H9 (cell line): ENCODE data around the gene SORCS2. TPM values are rescaled to one million over a fixed set of nuclear protein-coding genes. Genes with fewer than 3 reads are reported as not detected.

Source experiments
- DNase-seq: peaks from one replicate; pipeline ENCODE4 v3.0.0-alpha.2; 2017
- H2AFZ ChIP-seq: one replicate; pipeline ENCODE4 v1.6.1; 2013; ENCODE audit warnings: mild to moderate bottlenecking, low read length, control low read depth, moderate library complexity
- H2AK5ac ChIP-seq: 2 replicates; pipeline ENCODE4 v1.6.1; 2013; ENCODE audit warnings: low read length, control low read depth, mixed read lengths; ENCODE audit not compliant: insufficient read length
- H2BK120ac ChIP-seq: one replicate; pipeline ENCODE4 v1.6.1; 2013; ENCODE audit warnings: low read depth, mild to moderate bottlenecking, low read length, control low read depth, inconsistent platforms; ENCODE audit not compliant: poor library complexity, severe bottlenecking
- H2BK12ac ChIP-seq: 2 replicates; pipeline ENCODE4 v1.6.1; 2013; ENCODE audit warnings: low read length, control low read depth, mixed read lengths, low read depth; ENCODE audit not compliant: insufficient read length
- H2BK15ac ChIP-seq: 2 replicates; pipeline ENCODE4 v1.6.1; 2013; ENCODE audit warnings: low read depth, low read length, control low read depth
- H2BK20ac ChIP-seq: one replicate; pipeline ENCODE4 v1.6.1; 2013; ENCODE audit warnings: low read depth, mild to moderate bottlenecking, low read length, control low read depth, inconsistent platforms; ENCODE audit not compliant: poor library complexity, severe bottlenecking
- H2BK5ac ChIP-seq: 2 replicates; pipeline ENCODE4 v1.6.1; 2013; ENCODE audit warnings: low read length, control low read depth, mixed read lengths; ENCODE audit not compliant: insufficient read length
- H3K14ac ChIP-seq: 2 replicates; pipeline ENCODE4 v1.6.1; 2013; ENCODE audit warnings: low read length, control low read depth; ENCODE audit not compliant: insufficient read depth
- H3K18ac ChIP-seq: 2 replicates; pipeline ENCODE4 v1.6.1; 2013; ENCODE audit warnings: low read depth, mild to moderate bottlenecking, mixed read lengths, low read length, control low read depth; ENCODE audit not compliant: insufficient read length
- H3K23ac ChIP-seq: 2 replicates; pipeline ENCODE4 v1.6.1; 2013; ENCODE audit warnings: low read length, control low read depth, mixed read lengths, low read depth; ENCODE audit not compliant: insufficient read length
- H3K23me2 ChIP-seq: 2 replicates; pipeline ENCODE4 v1.6.1; 2013; ENCODE audit warnings: low read depth, mild to moderate bottlenecking, mixed read lengths, low read length, control low read depth; ENCODE audit not compliant: insufficient read length, poor library complexity, severe bottlenecking
- H3K27ac ChIP-seq: 2 replicates; pipeline ENCODE4 v1.5.1; 2013; ENCODE audit warnings: low read length, control low read depth, mixed read lengths, low read depth; ENCODE audit not compliant: insufficient read length
- H3K27me3 ChIP-seq: 2 replicates; pipeline ENCODE4 v1.6.1; 2013; ENCODE audit warnings: low read length, control low read depth, inconsistent platforms; ENCODE audit not compliant: insufficient read depth
- H3K4ac ChIP-seq: 2 replicates; pipeline ENCODE4 v1.6.1; 2013; ENCODE audit warnings: low read depth, mild to moderate bottlenecking, control low read depth, inconsistent platforms, low read length, moderate library complexity
- H3K4me1 ChIP-seq: 2 replicates; pipeline ENCODE4 v1.6.1; 2013; ENCODE audit warnings: low read length, control low read depth, inconsistent platforms; ENCODE audit not compliant: insufficient read depth
- H3K4me2 ChIP-seq: 2 replicates; pipeline ENCODE4 v1.6.1; 2013; ENCODE audit warnings: low read length, control low read depth, mixed read lengths; ENCODE audit not compliant: insufficient read length, insufficient read depth
- H3K56ac ChIP-seq: 2 replicates; pipeline ENCODE4 v1.6.1; 2013; ENCODE audit warnings: low read depth, mild to moderate bottlenecking, mixed read lengths, low read length, control low read depth; ENCODE audit not compliant: insufficient read length
- H3K79me1 ChIP-seq: 2 replicates; pipeline ENCODE4 v1.6.1; 2013; ENCODE audit warnings: low read depth, mild to moderate bottlenecking, moderate library complexity, low read length, control low read depth, inconsistent platforms; ENCODE audit not compliant: insufficient read depth, poor library complexity, severe bottlenecking
- H3K79me2 ChIP-seq: 2 replicates; pipeline ENCODE4 v1.6.1; 2013; ENCODE audit warnings: low read length, control low read depth, inconsistent platforms; ENCODE audit not compliant: insufficient read depth
- H3K9ac ChIP-seq: 2 replicates; pipeline ENCODE4 v1.6.1; 2013; ENCODE audit warnings: low read length, control low read depth, mixed read lengths; ENCODE audit not compliant: insufficient read length; ENCODE audit errors: extremely low read depth
- H3K9me3 ChIP-seq: one replicate; pipeline ENCODE4 v1.6.1; 2013; ENCODE audit warnings: low read depth, low read length, inconsistent platforms; ENCODE audit not compliant: control insufficient read depth
- H3T11ph ChIP-seq: one replicate; pipeline ENCODE4 v1.6.1; 2013; ENCODE audit warnings: mild to moderate bottlenecking, low read length, control low read depth, inconsistent platforms
- H4K20me1 ChIP-seq: one replicate; pipeline ENCODE4 v1.6.1; 2013; ENCODE audit not compliant: control insufficient read depth, insufficient read length, insufficient read depth
- H4K5ac ChIP-seq: 2 replicates; pipeline ENCODE4 v1.6.1; 2013; ENCODE audit warnings: low read depth, mild to moderate bottlenecking, mixed read lengths, low read length, control low read depth; ENCODE audit not compliant: insufficient read length
- H4K8ac ChIP-seq: replicated peaks from 2 replicates; pipeline ENCODE4 v1.6.1; 2013; ENCODE audit warnings: low read length, control low read depth, mixed read lengths, low read depth; ENCODE audit not compliant: insufficient read length
- H4K91ac ChIP-seq: 2 replicates; pipeline ENCODE4 v1.6.1; 2013; ENCODE audit warnings: low read depth, mild to moderate bottlenecking, moderate library complexity, mixed read lengths, low read length, control low read depth; ENCODE audit not compliant: insufficient read length
- H3K27ac Mint-ChIP-seq, 3 experiments: 2 replicates in 2 of 3; 3 replicates in 1 of 3; pipeline ENCODE4 v1.8.0; 2020 to 2021; ENCODE audit warnings: mixed read lengths in 3 of 3, mild to moderate bottlenecking in 1 of 3, moderate library complexity in 1 of 3
- H3K27me3 Mint-ChIP-seq: 2 replicates; pipeline ENCODE4 v1.8.0; 2021; ENCODE audit warnings: low read depth, mild to moderate bottlenecking, moderate library complexity, mixed read lengths
- H3K36me3 Mint-ChIP-seq, 3 experiments: 2 replicates in 2 of 3; 3 replicates in 1 of 3; pipeline ENCODE4 v1.8.0; 2020 to 2021; ENCODE audit warnings: low read depth in 3 of 3, mixed read lengths in 3 of 3; ENCODE audit not compliant: insufficient read depth in 1 of 3
- H3K4me1 Mint-ChIP-seq, 2 experiments: 2 replicates each; pipeline ENCODE4 v1.8.0; 2020; ENCODE audit warnings: mixed read lengths in 2 of 2
- H3K4me3 Mint-ChIP-seq, 2 experiments: 2 replicates in 1 of 2; 3 replicates in 1 of 2; pipeline ENCODE4 v1.8.0; 2020 to 2021; ENCODE audit warnings: mild to moderate bottlenecking in 2 of 2, mixed read lengths in 2 of 2, moderate library complexity in 1 of 2
- H3K9me3 Mint-ChIP-seq, 2 experiments: 2 replicates in 1 of 2; 3 replicates in 1 of 2; pipeline ENCODE4 v1.8.0; 2020; ENCODE audit warnings: mild to moderate bottlenecking in 2 of 2, mixed read lengths in 2 of 2, moderate library complexity in 1 of 2
- WGBS: extraction: QIAGEN DNeasy Blood & Tissue Kit; methylation state at CpG from one replicate; pipeline ENCODE4 v1.1.7; 2013; ENCODE audit warnings: missing lambda C conversion rate, low lambda C conversion rate, mixed read lengths; ENCODE audit not compliant: insufficient read length; ENCODE audit errors: extremely low coverage; 5-methylcytosine and 5-hydroxymethylcytosine counted together
- total RNA-seq: library from RNA; stranded (reverse); gene quantifications from 2 replicates; pipeline ENCODE4 v1.2.1, GENCODE V29; 2021
- TF ChIP-seq, protein P1 (sequence below): fragments of 200-600 bp; sonication (generic); conservative IDR thresholded peaks from 3 replicates; pipeline ENCODE4 v1.8.0; 2021; ENCODE audit warnings: antibody characterized with exemption, mild to moderate bottlenecking

Gene SORCS2
- total RNA-seq, 1 experiment from 2014 or later: 0.57 TPM

- Histone ChIP-seq H3K27me3 (no peaks in the 10 kb centered on the region), H2BK5ac (no peak overlapping the region), H2AFZ (no peak overlapping the region), H3K18ac (no peak overlapping the region), H3K9me3 (no peaks in the 10 kb centered on the region), H3K9ac (no peak overlapping the region), H3T11ph (no peak overlapping the region), H3K79me1 (no peaks in the 10 kb centered on the region), H3K14ac (no peak overlapping the region), H3K23ac (no peak overlapping the region), H3K4ac (no peak overlapping the region), H3K79me2 (no peaks in the 10 kb centered on the region), H2BK12ac (no peak overlapping the region), H4K20me1 (no peaks in the 10 kb centered on the region), H3K4me1 (no peaks in the 10 kb centered on the region), H2AK5ac (no peak overlapping the region), H4K8ac (no peak overlapping the region), H3K23me2 (peaks cover 2% of the 10 kb centered on the region), H2BK120ac (no peak overlapping the region), H4K5ac (no peak overlapping the region), H3K4me2 (no peak overlapping the region), H2BK20ac (no peak overlapping the region), H3K27ac (no peak overlapping the region), H4K91ac (no peak overlapping the region), H3K56ac (no peak overlapping the region), H2BK15ac (no peak overlapping the region)
- TF ChIP-seq, protein P1, sequence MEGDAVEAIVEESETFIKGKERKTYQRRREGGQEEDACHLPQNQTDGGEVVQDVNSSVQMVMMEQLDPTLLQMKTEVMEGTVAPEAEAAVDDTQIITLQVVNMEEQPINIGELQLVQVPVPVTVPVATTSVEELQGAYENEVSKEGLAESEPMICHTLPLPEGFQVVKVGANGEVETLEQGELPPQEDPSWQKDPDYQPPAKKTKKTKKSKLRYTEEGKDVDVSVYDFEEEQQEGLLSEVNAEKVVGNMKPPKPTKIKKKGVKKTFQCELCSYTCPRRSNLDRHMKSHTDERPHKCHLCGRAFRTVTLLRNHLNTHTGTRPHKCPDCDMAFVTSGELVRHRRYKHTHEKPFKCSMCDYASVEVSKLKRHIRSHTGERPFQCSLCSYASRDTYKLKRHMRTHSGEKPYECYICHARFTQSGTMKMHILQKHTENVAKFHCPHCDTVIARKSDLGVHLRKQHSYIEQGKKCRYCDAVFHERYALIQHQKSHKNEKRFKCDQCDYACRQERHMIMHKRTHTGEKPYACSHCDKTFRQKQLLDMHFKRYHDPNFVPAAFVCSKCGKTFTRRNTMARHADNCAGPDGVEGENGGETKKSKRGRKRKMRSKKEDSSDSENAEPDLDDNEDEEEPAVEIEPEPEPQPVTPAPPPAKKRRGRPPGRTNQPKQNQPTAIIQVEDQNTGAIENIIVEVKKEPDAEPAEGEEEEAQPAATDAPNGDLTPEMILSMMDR: no peak
- H3K4me3 Mint-ChIP-seq: no peak overlapping the region
- peaks cover 0 to 3% of the 10 kb centered on the region in 2 experiments; a peak in 3 of 5 replicates for H3K9me3 Mint-ChIP-seq
- no peaks in the 10 kb centered on the region for H3K4me1 Mint-ChIP-seq
- no peak for DNase-seq
- no peaks in the 10 kb centered on the region; a peak in 2 of 7 replicates for H3K36me3 Mint-ChIP-seq
- peaks cover 55% of the 10 kb centered on the region for H3K27me3 Mint-ChIP-seq
- H3K27ac Mint-ChIP-seq: no peak overlapping the region
- no CpG with 5 or more reads among the region's 7 CpGs for WGBS
Observed at GRCh38 chr4:7187691-7188090, 4.6 kb upstream of the SORCS2 start.
